HG02642 (cell line): ENCODE data around the gene SEC63.
"Not testable (repeated sequence)": the region's sequence is repeated elsewhere in the genome, so short reads cannot be mapped to it uniquely, and the experiment has no call there.

Source experiments
- ATAC-seq: cut with Tn5 transposase; IDR thresholded peaks from one replicate; pipeline ENCODE4 v1.9.1; 2021; ENCODE audit warnings: mild to moderate bottlenecking; ENCODE audit not compliant: unreplicated experiment, poor library complexity

The SEC63 gene

GRCh38 chr6:107973594-107973993 lies 15.6 kb upstream of the SEC63 start:
- ATAC-seq = no peak

- no peak for ATAC-seq
Observed at GRCh38 chr6:107972413-107973096, 14.5 kb upstream of the SEC63 start.

- ATAC-seq = no peak
Observed at GRCh38 chr6:107971181-107971580, 13.2 kb upstream of the SEC63 start.

GRCh38 chr6:107970255-107970654 lies 12.2 kb upstream of the SEC63 start:
- no peak for ATAC-seq

GRCh38 chr6:107968081-107968480 lies 10.1 kb upstream of the SEC63 start:
- no peak for ATAC-seq

- ATAC-seq = no peak
Observed at GRCh38 chr6:107965746-107966145, 7.7 kb upstream of the SEC63 start.

- no peak for ATAC-seq
Observed at GRCh38 chr6:107962723-107963122, 4.7 kb upstream of the SEC63 start.

- no peak for ATAC-seq
Observed at GRCh38 chr6:107959392-107959791, 1.4 kb upstream of the SEC63 start.

- ATAC-seq = not testable (repeated sequence)
Observed at GRCh38 chr6:107958689-107959362, 818 bp upstream of the SEC63 start.

GRCh38 chr6:107957308-107957908 lies 600 bp downstream of the SEC63 start:
- peak; percentile 38 for ATAC-seq

- ATAC-seq = no peak
Observed at GRCh38 chr6:107956586-107957307, 1.3 kb downstream of the SEC63 start.

- no peak for ATAC-seq
Observed at GRCh38 chr6:107956181-107956580, 1.8 kb downstream of the SEC63 start.

GRCh38 chr6:107953858-107954414 lies 4.1 kb downstream of the SEC63 start:
- not testable (repeated sequence) for ATAC-seq

- no peak for ATAC-seq
Observed at GRCh38 chr6:107943626-107944439, 14.2 kb downstream of the SEC63 start.

- no peak for ATAC-seq
Observed at GRCh38 chr6:107942142-107942541, 15.9 kb downstream of the SEC63 start.

GRCh38 chr6:107941627-107942026 lies 16.4 kb downstream of the SEC63 start:
- no peak for ATAC-seq

- ATAC-seq = no peak
Observed at GRCh38 chr6:107941199-107941598, 16.8 kb downstream of the SEC63 start.

- ATAC-seq = not testable (repeated sequence)
Observed at GRCh38 chr6:107936910-107937292, 21.1 kb downstream of the SEC63 start.

GRCh38 chr6:107936162-107936909 lies 21.7 kb downstream of the SEC63 start:
- no peak for ATAC-seq
